GM12874 (cell line): Measurements from ENCODE around the gene CTPS1.

ENCODE experiments used
- TF ChIP-seq, protein P1 (sequence below): IDR thresholded peaks from 2 replicates; pipeline ENCODE4 v1.5.1; 2011; ENCODE audit warnings: low read depth, mild to moderate bottlenecking, control low read depth, low read length, moderate library complexity; ENCODE audit not compliant: insufficient read depth

Gene CTPS1

DNA sequence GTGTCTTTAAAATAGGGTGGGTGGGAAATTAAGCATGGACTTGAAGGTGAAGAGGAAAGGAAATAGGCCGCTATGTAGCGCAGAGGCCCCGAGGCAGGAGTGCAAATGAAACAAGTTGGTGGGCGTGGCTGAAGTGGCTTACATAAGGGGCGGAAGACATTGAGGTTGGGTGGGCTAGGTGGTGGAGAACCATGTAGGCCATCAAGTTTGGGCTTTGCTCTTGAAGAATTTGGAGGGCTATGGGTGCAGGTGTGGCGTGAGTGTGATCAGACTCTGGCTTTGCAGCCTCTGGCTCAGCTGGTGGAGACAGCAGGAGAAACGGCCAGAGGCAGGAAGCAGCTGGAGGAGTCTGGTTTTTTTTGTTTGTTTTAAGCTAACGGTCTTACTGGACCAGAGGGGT, 35.4 kb downstream of the CTPS1 start:
- TF ChIP-seq, protein P1, sequence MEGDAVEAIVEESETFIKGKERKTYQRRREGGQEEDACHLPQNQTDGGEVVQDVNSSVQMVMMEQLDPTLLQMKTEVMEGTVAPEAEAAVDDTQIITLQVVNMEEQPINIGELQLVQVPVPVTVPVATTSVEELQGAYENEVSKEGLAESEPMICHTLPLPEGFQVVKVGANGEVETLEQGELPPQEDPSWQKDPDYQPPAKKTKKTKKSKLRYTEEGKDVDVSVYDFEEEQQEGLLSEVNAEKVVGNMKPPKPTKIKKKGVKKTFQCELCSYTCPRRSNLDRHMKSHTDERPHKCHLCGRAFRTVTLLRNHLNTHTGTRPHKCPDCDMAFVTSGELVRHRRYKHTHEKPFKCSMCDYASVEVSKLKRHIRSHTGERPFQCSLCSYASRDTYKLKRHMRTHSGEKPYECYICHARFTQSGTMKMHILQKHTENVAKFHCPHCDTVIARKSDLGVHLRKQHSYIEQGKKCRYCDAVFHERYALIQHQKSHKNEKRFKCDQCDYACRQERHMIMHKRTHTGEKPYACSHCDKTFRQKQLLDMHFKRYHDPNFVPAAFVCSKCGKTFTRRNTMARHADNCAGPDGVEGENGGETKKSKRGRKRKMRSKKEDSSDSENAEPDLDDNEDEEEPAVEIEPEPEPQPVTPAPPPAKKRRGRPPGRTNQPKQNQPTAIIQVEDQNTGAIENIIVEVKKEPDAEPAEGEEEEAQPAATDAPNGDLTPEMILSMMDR = no peak

DNA sequence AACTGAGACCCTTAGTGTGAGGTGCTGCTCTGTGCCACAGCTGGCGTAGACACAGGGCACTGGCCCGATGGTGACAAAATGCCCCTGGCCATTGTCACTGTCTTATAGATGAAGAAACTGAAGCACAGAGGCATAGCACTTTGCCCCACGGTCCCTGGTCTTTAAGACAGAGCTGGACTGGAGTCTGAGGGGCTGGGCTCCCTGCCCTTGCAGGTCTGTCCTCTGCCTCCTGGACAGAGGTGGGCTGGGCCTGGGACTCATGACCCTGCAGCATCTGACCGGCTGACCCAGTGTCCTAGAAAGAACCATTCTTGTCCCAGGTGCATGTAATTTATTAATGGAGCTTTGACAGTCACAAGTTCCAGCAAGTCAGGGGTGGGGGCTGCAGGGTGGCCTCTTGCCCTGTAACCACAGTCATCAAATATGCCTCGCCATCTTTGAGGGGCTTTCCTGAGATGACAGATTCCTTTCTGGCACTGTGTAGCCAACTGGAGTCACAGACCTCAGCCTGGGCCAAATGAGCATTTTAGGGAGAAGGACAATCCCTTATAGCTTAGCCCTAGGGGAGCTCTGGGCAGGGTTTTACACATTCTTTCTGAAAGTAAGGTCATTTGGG, 35.9 kb downstream of the CTPS1 start:
- TF ChIP-seq, protein P1 = no peak

DNA sequence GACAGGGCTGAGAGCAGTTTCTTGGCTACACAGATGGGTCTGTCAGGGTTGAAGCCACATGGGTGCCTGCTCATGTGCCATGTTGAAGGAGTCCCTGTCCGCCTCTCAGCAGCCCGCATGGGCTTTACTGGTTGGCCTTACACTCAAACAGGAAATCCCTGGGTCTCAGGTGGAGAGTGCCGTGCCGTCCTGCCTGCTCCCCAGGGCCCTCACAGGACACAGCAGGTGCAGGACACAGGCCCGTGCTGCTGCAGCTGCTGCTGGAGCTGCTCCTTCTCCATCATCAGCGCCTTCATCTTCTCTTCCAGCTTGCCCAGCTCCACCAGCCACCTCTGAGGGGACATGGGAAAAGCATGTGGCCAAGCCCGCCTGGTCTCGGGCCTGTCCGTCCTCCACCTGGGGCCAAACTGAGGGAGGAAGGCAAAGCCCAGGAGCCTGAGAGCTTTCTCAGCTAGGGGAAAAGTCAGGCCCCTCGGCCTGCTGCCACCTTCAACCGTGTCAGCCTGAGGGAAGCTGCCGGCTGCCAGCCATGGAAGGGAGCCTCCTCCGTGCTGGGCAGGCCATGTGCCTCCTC, 36.5 kb downstream of the CTPS1 start:
- TF ChIP-seq, protein P1 = no peak

DNA sequence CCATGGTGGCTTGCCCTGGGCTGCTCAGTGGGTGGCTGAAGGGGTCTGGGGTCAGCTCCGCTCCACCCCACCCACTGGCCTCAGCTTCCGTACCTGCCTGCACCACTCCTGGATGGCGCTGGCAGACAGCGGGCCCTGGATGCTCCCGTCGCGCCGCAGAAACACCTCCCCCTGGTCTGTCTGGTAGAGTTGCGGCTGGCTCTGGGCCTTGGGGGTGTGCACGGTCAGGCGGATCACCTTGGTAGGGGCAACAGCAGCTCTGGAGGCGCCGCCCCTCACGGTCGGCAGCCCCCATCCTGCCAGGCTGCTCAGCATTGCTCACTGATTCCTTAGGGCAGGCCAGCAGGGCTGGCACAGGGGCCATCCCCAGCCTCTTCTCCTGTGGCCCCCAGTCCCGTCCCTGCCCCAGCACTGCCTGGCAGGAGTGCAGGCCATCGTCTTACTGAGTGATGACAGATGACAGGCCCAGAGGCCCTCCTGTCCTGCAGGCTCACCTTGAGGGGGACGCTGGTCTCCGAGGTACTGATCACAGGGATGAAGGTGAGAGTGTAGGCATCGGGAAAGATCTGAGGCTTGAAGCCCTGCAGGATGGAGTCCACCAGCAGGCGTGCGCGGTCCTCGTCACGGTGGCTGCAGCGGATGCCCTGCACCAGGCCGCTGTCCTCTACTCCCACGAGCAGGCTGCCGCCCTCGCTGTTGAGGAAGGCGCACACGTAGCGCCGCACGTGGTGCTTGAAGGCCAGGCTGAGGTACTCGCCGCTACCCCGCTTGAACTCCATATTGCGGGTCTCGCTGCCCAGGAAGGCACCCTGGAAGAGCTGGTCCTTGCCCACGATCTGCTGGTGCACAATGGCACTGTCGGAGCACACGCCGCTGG, 37.9 kb downstream of the CTPS1 start:
- TF ChIP-seq, protein P1 = no peak

DNA sequence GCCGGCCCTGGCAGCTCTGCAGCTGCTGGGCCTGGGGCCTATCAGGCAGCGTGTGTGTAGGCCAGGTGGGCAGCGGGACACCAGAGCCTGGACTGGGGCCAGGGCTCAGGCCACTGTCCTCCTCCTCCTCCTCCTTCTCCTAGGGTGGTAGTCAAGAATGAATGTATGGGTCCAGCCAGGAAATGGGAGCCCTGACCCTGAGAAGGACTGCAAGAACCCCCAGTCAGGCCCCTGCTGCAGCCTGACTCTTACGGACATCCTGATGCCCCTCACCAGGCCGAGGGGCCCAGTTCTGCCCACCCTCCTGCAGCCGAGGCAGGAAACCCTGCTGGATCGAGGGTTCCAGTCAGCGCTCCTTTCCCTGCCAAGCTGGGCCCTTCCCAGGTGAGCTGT, 38.5 kb downstream of the CTPS1 start:
- TF ChIP-seq, protein P1 = no peak

DNA sequence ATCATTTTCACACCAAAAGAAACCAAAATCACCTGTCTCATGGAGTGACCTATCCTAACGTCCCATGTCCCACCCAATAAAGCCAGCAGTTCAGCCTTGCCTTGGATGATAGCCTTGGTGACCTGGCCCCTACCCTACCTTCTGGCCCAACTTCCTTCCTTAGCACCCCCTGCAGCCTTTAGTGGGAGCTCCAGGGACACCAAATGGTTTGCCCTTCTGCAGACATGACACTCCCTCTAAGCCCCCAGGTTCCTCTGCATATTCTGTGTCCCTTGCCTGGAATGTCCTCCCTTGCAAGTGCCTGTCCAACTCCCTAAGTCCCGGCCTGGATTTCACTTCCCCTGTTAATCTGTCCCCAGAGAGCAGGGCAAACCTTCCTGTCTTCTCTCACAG, 39.9 kb downstream of the CTPS1 start:
- TF ChIP-seq, protein P1 = no peak

DNA sequence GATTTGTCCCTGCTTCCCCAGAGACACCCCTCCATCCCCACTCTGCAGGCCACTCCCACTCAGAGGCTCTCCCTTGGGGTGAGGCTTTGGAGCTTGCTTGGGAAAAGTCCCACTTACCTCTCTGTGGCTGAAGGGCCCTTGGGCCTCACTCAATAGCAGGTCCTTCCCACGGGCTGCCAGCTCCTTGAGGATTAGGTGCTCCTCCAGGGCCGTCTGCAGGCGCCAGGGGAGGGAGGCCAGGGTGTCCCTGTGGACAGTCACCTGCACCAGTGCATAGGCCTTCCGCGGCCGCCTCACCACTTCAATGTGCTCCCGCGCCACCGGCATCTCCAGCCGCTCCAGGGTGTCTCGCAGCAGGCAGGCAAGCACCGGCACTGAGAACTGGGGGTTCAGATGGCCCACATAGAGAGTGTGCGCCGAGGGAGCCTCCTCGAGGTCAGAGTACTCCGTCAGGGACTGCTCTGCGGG, 40.6 kb downstream of the CTPS1 start:
- TF ChIP-seq, protein P1 = no peak
